HepG2 (cell line): ENCODE measurements around the gene EP300. TPM values are rescaled to one million over a fixed set of nuclear protein-coding genes. Genes with fewer than 3 reads are reported as not detected.

Experiments
- ARNTL ChIP-seq: sonication (generic); formaldehyde crosslinking; IDR thresholded peaks from 2 replicates; pipeline ENCODE4 v1.4.0; 2020; ENCODE audit warnings: mild to moderate bottlenecking, missing genetic modification reagents
- BRD4 ChIP-seq: sonication (generic); formaldehyde crosslinking; IDR thresholded peaks from 2 replicates; pipeline ENCODE4 v1.4.0; 2020; ENCODE audit warnings: missing genetic modification reagents
- DMAP1 ChIP-seq: IDR thresholded peaks from 2 replicates; pipeline ENCODE4 v1.6.1; 2016
- GFI1 ChIP-seq: sonication (generic); formaldehyde crosslinking; IDR thresholded peaks from 2 replicates; pipeline ENCODE4 v1.5.0; 2020; ENCODE audit warnings: missing genetic modification reagents, mild to moderate bottlenecking, borderline replicate concordance
- JUNB ChIP-seq: sonication (generic); formaldehyde crosslinking; IDR thresholded peaks from 2 replicates; pipeline ENCODE4 v1.8.0; 2022; ENCODE audit warnings: missing genetic modification reagents, mild to moderate bottlenecking, borderline replicate concordance
- RERE ChIP-seq: IDR thresholded peaks from 2 replicates; pipeline ENCODE4 v1.6.1; 2016; ENCODE audit warnings: low read depth, missing genetic modification reagents, missing compliant biosample characterization
- SALL2 ChIP-seq: sonication (generic); formaldehyde crosslinking; IDR thresholded peaks from 2 replicates; pipeline ENCODE4 v1.8.1; 2023; ENCODE audit warnings: mild to moderate bottlenecking, missing genetic modification reagents, inconsistent platforms
- SKI ChIP-seq: fragments of 450-650 bp; IDR thresholded peaks from one replicate; pipeline ENCODE4 v1.6.1; 2018; ENCODE audit warnings: mild to moderate bottlenecking; ENCODE audit not compliant: partially characterized antibody
- TCF7 ChIP-seq: sonication (generic); IDR thresholded peaks from 2 replicates; pipeline ENCODE4 v1.6.1; 2016; ENCODE audit warnings: antibody characterized with exemption, low read depth
- ZFP36L2 ChIP-seq: sonication (generic); formaldehyde crosslinking; IDR thresholded peaks from 2 replicates; pipeline ENCODE4 v1.4.0; 2020; ENCODE audit warnings: missing genetic modification reagents
- ZNF253 ChIP-seq: sonication (generic); formaldehyde crosslinking; IDR thresholded peaks from 2 replicates; pipeline ENCODE4 v1.8.0; 2022; ENCODE audit warnings: mild to moderate bottlenecking, missing genetic modification reagents, borderline replicate concordance
- ZNF687 ChIP-seq: sonication (generic); formaldehyde crosslinking; IDR thresholded peaks from 2 replicates; pipeline ENCODE4 v1.5.1; 2020; ENCODE audit warnings: mild to moderate bottlenecking, missing genetic modification reagents, moderate library complexity
- polyA plus RNA-seq, 8 experiments: library from polyadenylated mRNA; depleted of rRNA in 3 of 8; stranded (reverse) in 7 of 8; unstranded in 1 of 8; fragments of >200 nt; fragmentation: Illumina TruSeq in 4 of 8; extraction: Trizol in 4 of 8; gene quantifications; 2 replicates each; pipeline versions ENCODE4 v1.2.1 to v1.2.3, GENCODE V29; 2011 to 2016; ENCODE audit warnings: low read depth in 4 of 8, missing spikeins in 1 of 8, mixed read lengths in 1 of 8; ENCODE audit not compliant: insufficient read depth in 1 of 8
- total RNA-seq, 5 experiments: library from RNA; depleted of rRNA; stranded (reverse); fragments of >200 nt; fragmentation: Illumina TruSeq; extraction: Trizol; gene quantifications; 2 replicates each; pipeline ENCODE4 v1.2.3, GENCODE V29; 2016; ENCODE audit warnings: low read depth in 1 of 5
- TF ChIP-seq, protein P1 (sequence below): sonication (generic); formaldehyde crosslinking; IDR thresholded peaks from 2 replicates; pipeline ENCODE4 v1.4.0; 2020; ENCODE audit warnings: missing genetic modification reagents
- TF ChIP-seq, protein P2 (sequence below): sonication (generic); formaldehyde crosslinking; IDR thresholded peaks from 2 replicates; pipeline ENCODE4 v1.4.0; 2020; ENCODE audit warnings: low read depth, mild to moderate bottlenecking, missing genetic modification reagents

EP300 gene
- total and polyA plus RNA-seq, 2 of the 13 experiments (the other 11 are each of a cell fraction or from before 2014, with no cell fraction given) = 13.6 to 14.9 TPM

- no peak for TF ChIP-seq RERE
- no peak for TF ChIP-seq GFI1 (CRISPR knock-in tag)
- no peak for TF ChIP-seq ARNTL (CRISPR knock-in tag)
- TF ChIP-seq SKI = no peak
- no peak for TF ChIP-seq TCF7
- no peak for TF ChIP-seq BRD4 (CRISPR knock-in tag)
- TF ChIP-seq DMAP1 = peak; percentile 64; the same call in 1 of the 2 replicates
- no peak for TF ChIP-seq ZNF253 (CRISPR knock-in tag)
- no peak for TF ChIP-seq JUNB (CRISPR knock-in tag)
- TF ChIP-seq, protein P1, sequence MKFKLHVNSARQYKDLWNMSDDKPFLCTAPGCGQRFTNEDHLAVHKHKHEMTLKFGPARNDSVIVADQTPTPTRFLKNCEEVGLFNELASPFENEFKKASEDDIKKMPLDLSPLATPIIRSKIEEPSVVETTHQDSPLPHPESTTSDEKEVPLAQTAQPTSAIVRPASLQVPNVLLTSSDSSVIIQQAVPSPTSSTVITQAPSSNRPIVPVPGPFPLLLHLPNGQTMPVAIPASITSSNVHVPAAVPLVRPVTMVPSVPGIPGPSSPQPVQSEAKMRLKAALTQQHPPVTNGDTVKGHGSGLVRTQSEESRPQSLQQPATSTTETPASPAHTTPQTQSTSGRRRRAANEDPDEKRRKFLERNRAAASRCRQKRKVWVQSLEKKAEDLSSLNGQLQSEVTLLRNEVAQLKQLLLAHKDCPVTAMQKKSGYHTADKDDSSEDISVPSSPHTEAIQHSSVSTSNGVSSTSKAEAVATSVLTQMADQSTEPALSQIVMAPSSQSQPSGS (CRISPR knock-in tag) = no peak
- peak; percentile 71 for TF ChIP-seq ZNF687 (CRISPR knock-in tag)
- no peak for TF ChIP-seq SALL2 (CRISPR knock-in tag)
- TF ChIP-seq ZFP36L2 (CRISPR knock-in tag) = no peak
- TF ChIP-seq, protein P2, sequence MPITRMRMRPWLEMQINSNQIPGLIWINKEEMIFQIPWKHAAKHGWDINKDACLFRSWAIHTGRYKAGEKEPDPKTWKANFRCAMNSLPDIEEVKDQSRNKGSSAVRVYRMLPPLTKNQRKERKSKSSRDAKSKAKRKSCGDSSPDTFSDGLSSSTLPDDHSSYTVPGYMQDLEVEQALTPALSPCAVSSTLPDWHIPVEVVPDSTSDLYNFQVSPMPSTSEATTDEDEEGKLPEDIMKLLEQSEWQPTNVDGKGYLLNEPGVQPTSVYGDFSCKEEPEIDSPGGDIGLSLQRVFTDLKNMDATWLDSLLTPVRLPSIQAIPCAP (CRISPR knock-in tag) = no peak
Measured at GRCh38 chr22:41091132-41092022, 1.0 kb upstream of the EP300 start (continued).
